ENCODE data around the gene DHRSX. TPM values are rescaled to one million over a fixed set of nuclear protein-coding genes. Genes with fewer than 3 reads are reported as not detected.

The DHRSX gene
- total and polyA plus RNA-seq, 2 of the 13 experiments (the other 11 are each of a cell fraction or from before 2014, with no cell fraction given): 15.5 to 24.3 TPM

- TF ChIP-seq RBM39 (IDR thresholded peaks at IDR 0.05; ENCODE audit: low read depth, low read length, poor library complexity, severe bottlenecking) (no peak), PAXIP1 (CRISPR knock-in tag; conservative IDR thresholded peaks at IDR 0.05) (no peak), JUNB (CRISPR knock-in tag; IDR thresholded peaks at IDR 0.05; ENCODE audit: borderline replicate concordance) (no peak), ZNF552 (CRISPR knock-in tag; IDR thresholded peaks at IDR 0.05; ENCODE audit: borderline replicate concordance) (no peak), ZNF777 (CRISPR knock-in tag; IDR thresholded peaks at IDR 0.05) (no peak), BATF2 (CRISPR knock-in tag; IDR thresholded peaks at IDR 0.05) (no peak)
Observed at GRCh38 chrX:2389324-2389723, 111.5 kb downstream of the DHRSX start (continued).

GRCh38 chrX:2388669-2389068, 112.1 kb downstream of the DHRSX start:
- H3K9ac ChIP-seq (ENCODE audit: insufficient read depth, low read depth, low read length): no peak overlapping the region
- H3K27ac ChIP-seq (ENCODE audit: extremely low read length, insufficient read depth, low read length): no peak overlapping the region
- H3K4me2 ChIP-seq (ENCODE audit: low read depth, low read length): no peak overlapping the region
- ChIA-PET CTCF (ENCODE audit: low intra/inter-chr PET ratio, low total read pairs) (no interaction called here), POLR2A (no interaction called here)
- ATAC-seq (no peak), FAIRE-seq (no peak), DNase-seq (ENCODE audit: low spot score) (no peak)
- H2AFZ ChIP-seq (ENCODE audit: low read length): no peak overlapping the region
- no peaks in the 10 kb centered on the region for H3K27me3 ChIP-seq (ENCODE audit: control insufficient read depth in 1 of 2, insufficient read depth in 2 of 2, low read length in 2 of 2)
- no peaks in the 10 kb centered on the region; the same call in 1 of the 2 replicates for H4K20me1 ChIP-seq (ENCODE audit: insufficient read depth, low read length)
- no peaks in the 10 kb centered on the region for H3K9me3 ChIP-seq (ENCODE audit: low read length)
- intact Hi-C loops (cut with micrococcal nuclease; ENCODE audit: unreplicated experiment): no loop called here
- WGBS (ENCODE audit: low lambda C conversion rate): 83% methylated on average over 4 of the region's 4 CpGs
- in situ Hi-C loops (cut with HindIII; ENCODE audit: extremely low pct_ligation_motif_present, low pct_unique_long_range_greater_than_20kb): no loop called here
- H3K4me1 ChIP-seq (ENCODE audit: insufficient read depth, low read length): peaks cover 10% of the 10 kb centered on the region
- H3K4me3 ChIP-seq (replicated peaks in 1 of 3; ENCODE audit: insufficient read depth in 1 of 3, low read depth in 2 of 3, low read length in 3 of 3): no peak overlapping the region
- H3K36me3 ChIP-seq (replicated peaks in 1 of 2; ENCODE audit: control insufficient read depth in 1 of 2, insufficient read depth in 2 of 2, low read length in 2 of 2): peaks cover 0 to 3% of the 10 kb centered on the region in 2 experiments; a peak in 2 of 5 replicates
- no TSS peak for BruUV-seq (replicated peaks)
- no peaks in the 10 kb centered on the region for H3K79me2 ChIP-seq (ENCODE audit: insufficient read depth, low read length)
- no peak for TF ChIP-seq ZNF570 (CRISPR knock-in tag; IDR thresholded peaks at IDR 0.05; ENCODE audit: borderline replicate concordance)
- TF ChIP-seq XRCC5 (optimal IDR thresholded peaks at IDR 0.05; ENCODE audit: low read length): no peak
- no peak for TF ChIP-seq ZBTB40 (IDR thresholded peaks at IDR 0.05)
- no peak for TF ChIP-seq ZBTB40 (CRISPR knock-in tag; IDR thresholded peaks at IDR 0.05)
- TF ChIP-seq SIN3B (IDR thresholded peaks at IDR 0.05; ENCODE audit: low read length): no peak

Measured in HepG2 (cell line).